Neural progenitor cell (in vitro differentiated cells): ENCODE measurements around the gene ABL2. TPM values are rescaled to one million over a fixed set of nuclear protein-coding genes. Genes with fewer than 3 reads are reported as not detected.
"Not testable (repeated sequence)": the region's sequence is repeated elsewhere in the genome, so short reads cannot be mapped to it uniquely, and the experiment has no call there.

Experiments used
- DNase-seq: peaks from one replicate; pipeline ENCODE4 v3.0.0-alpha.2; 2016; ENCODE audit warnings: low spot score
- H2AFZ ChIP-seq: fragments of 200-600 bp; sonication (generic); replicated peaks from 2 replicates; pipeline ENCODE4 v1.6.1; 2016; ENCODE audit warnings: antibody characterized with exemption
- H3F3A ChIP-seq: fragments of 200-600 bp; sonication (generic); 2 replicates; pipeline ENCODE4 v1.6.1; 2016; ENCODE audit warnings: antibody characterized with exemption, low read depth
- H3K27ac ChIP-seq: fragments of 200-600 bp; sonication (generic); 2 replicates; pipeline ENCODE4 v1.5.1; 2016; ENCODE audit warnings: mild to moderate bottlenecking
- H3K27me3 ChIP-seq: fragments of 200-600 bp; sonication (generic); 2 replicates; pipeline ENCODE4 v1.6.1; 2016; ENCODE audit warnings: mild to moderate bottlenecking, moderate library complexity
- H3K36me3 ChIP-seq: fragments of 200-600 bp; sonication (generic); 2 replicates; pipeline ENCODE4 v1.5.1; 2016
- H3K4me1 ChIP-seq: fragments of 200-600 bp; sonication (generic); 2 replicates; pipeline ENCODE4 v1.6.1; 2016; ENCODE audit warnings: mixed run types
- H3K4me2 ChIP-seq: fragments of 200-600 bp; sonication (generic); 2 replicates; pipeline ENCODE4 v1.6.1; 2016
- H3K4me3 ChIP-seq: fragments of 200-600 bp; sonication (generic); 2 replicates; pipeline ENCODE4 v1.5.1; 2016
- H3K79me2 ChIP-seq: fragments of 200-600 bp; sonication (generic); 2 replicates; pipeline ENCODE4 v1.6.1; 2016; ENCODE audit warnings: low read depth
- H3K9ac ChIP-seq: fragments of 200-600 bp; sonication (generic); 2 replicates; pipeline ENCODE4 v1.6.1; 2016
- H3K9me3 ChIP-seq: fragments of 200-600 bp; sonication (generic); 2 replicates; pipeline ENCODE4 v1.5.1; 2016; ENCODE audit warnings: low read depth
- H4K20me1 ChIP-seq: fragments of 200-600 bp; sonication (generic); 2 replicates; pipeline ENCODE4 v1.6.1; 2016; ENCODE audit warnings: low read depth
- H3K27ac Mint-ChIP-seq: 3 replicates; pipeline ENCODE4 v1.8.0; 2021; ENCODE audit warnings: mixed read lengths
- H3K27me3 Mint-ChIP-seq: 2 replicates; pipeline ENCODE4 v1.8.0; 2022; ENCODE audit warnings: low read depth, mild to moderate bottlenecking, inconsistent platforms, moderate library complexity, mixed read lengths; ENCODE audit not compliant: insufficient read depth
- H3K36me3 Mint-ChIP-seq: 3 replicates; pipeline ENCODE4 v1.8.0; 2021; ENCODE audit warnings: mixed read lengths
- H3K4me1 Mint-ChIP-seq: 3 replicates; pipeline ENCODE4 v1.8.0; 2021; ENCODE audit warnings: mixed read lengths
- H3K4me3 Mint-ChIP-seq: 3 replicates; pipeline ENCODE4 v1.8.0; 2021; ENCODE audit warnings: mild to moderate bottlenecking, moderate library complexity, mixed read lengths
- H3K9me3 Mint-ChIP-seq: 3 replicates; pipeline ENCODE4 v1.8.0; 2020; ENCODE audit warnings: mixed read lengths
- EZH2 ChIP-seq: fragments of 200-600 bp; sonication (generic); IDR thresholded peaks from 2 replicates; pipeline ENCODE4 v1.6.1; 2017; ENCODE audit warnings: antibody characterized with exemption, mild to moderate bottlenecking, moderate library complexity
- EZH2phosphoT487 ChIP-seq: fragments of 200-600 bp; sonication (generic); IDR thresholded peaks from 2 replicates; pipeline ENCODE4 v1.6.1; 2017; ENCODE audit warnings: antibody characterized with exemption
- total RNA-seq: library from RNA; depleted of rRNA; stranded (reverse); fragments of >200 nt; gene quantifications from 2 replicates; pipeline ENCODE4 v1.2.3, GENCODE V29; 2015; ENCODE audit warnings: low replicate concordance
- TF ChIP-seq, protein P1 (sequence below): fragments of 200-600 bp; sonication (generic); IDR thresholded peaks from 2 replicates; pipeline ENCODE4 v1.5.1; 2017; ENCODE audit warnings: antibody characterized with exemption, mild to moderate bottlenecking

The ABL2 gene
- total RNA-seq, 1 donor from 2014 or later: 17.9 TPM

DNA sequence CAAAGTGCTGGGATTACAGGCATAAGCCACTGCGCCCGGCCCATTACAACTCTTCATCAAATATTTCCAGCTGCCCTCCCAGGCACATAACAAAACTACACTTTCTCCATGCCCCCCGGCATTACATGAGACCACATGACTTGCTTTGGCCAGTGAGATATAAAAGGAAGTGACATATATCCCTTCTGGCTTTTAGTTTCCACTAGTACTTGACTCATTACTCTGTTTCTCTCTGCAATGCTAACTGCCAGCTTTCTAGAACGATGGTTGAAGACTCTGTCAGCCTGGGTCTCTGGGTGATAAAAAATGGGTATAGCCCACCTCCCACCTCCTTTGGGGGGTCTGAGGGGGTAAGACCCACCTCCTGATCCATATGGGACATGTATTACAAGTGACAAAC, 24.2 kb downstream of the ABL2 start:
- no peaks in the 10 kb centered on the region for H3K4me1 ChIP-seq
- H3K9me3 Mint-ChIP-seq: no peaks in the 10 kb centered on the region
- no peak for DNase-seq
- H3K4me3 ChIP-seq: no peak overlapping the region
- H3K27me3 ChIP-seq: no peaks in the 10 kb centered on the region
- TF ChIP-seq, protein P1, sequence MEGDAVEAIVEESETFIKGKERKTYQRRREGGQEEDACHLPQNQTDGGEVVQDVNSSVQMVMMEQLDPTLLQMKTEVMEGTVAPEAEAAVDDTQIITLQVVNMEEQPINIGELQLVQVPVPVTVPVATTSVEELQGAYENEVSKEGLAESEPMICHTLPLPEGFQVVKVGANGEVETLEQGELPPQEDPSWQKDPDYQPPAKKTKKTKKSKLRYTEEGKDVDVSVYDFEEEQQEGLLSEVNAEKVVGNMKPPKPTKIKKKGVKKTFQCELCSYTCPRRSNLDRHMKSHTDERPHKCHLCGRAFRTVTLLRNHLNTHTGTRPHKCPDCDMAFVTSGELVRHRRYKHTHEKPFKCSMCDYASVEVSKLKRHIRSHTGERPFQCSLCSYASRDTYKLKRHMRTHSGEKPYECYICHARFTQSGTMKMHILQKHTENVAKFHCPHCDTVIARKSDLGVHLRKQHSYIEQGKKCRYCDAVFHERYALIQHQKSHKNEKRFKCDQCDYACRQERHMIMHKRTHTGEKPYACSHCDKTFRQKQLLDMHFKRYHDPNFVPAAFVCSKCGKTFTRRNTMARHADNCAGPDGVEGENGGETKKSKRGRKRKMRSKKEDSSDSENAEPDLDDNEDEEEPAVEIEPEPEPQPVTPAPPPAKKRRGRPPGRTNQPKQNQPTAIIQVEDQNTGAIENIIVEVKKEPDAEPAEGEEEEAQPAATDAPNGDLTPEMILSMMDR: no peak
- TF ChIP-seq EZH2phosphoT487 (no peak), EZH2 (no peak)
- H3F3A ChIP-seq: no peaks in the 10 kb centered on the region
- no peak overlapping the region for H2AFZ ChIP-seq
- no peak overlapping the region for H3K4me3 Mint-ChIP-seq
- no peak overlapping the region for H3K27ac ChIP-seq
- peak overlapping the region; percentile 28 for H3K27ac Mint-ChIP-seq
- H3K27me3 Mint-ChIP-seq: peaks cover 2% of the 10 kb centered on the region
- H3K4me2 ChIP-seq: no peak overlapping the region
- H3K4me1 Mint-ChIP-seq: peaks cover 4% of the 10 kb centered on the region
- H3K9me3 ChIP-seq: no peaks in the 10 kb centered on the region
- H3K36me3 ChIP-seq: no peaks in the 10 kb centered on the region
- H3K79me2 ChIP-seq: peaks cover 74% of the 10 kb centered on the region
- peaks cover 27% of the 10 kb centered on the region for H4K20me1 ChIP-seq
- no peaks in the 10 kb centered on the region for H3K36me3 Mint-ChIP-seq
- no peak overlapping the region for H3K9ac ChIP-seq

DNA sequence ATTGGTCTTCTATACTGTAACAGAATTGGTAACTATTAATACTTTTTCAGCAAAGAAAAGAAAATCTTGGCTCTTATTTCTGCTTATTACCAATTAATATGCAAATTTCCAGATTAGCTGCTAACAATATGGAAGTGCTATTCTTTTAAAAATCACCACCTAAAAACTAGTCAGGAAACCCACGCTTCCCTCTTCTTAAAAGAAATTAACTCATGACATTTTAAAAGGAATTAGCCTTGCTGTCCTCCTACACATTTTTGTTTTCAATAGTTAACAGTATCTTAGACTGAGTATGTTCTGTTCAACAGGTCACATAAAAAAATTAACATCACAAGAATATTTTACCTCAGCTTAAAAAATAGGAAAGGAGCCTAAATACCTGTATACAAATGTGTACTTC, 27.3 kb downstream of the ABL2 start:
- Mint-ChIP-seq H3K4me1 (peaks cover 2% of the 10 kb centered on the region), H3K27me3 (peaks cover 2% of the 10 kb centered on the region), H3K4me3 (no peak overlapping the region), H3K36me3 (no peaks in the 10 kb centered on the region), H3K9me3 (no peaks in the 10 kb centered on the region), H3K27ac (no peak overlapping the region)
- Histone ChIP-seq H2AFZ (no peak overlapping the region), H3K27me3 (no peaks in the 10 kb centered on the region), H3K79me2 (peaks cover 91% of the 10 kb centered on the region), H3K4me2 (no peak overlapping the region), H3K9me3 (no peaks in the 10 kb centered on the region), H3K4me1 (no peaks in the 10 kb centered on the region), H3K27ac (no peak overlapping the region), H3K4me3 (no peak overlapping the region), H3K36me3 (no peaks in the 10 kb centered on the region), H3K9ac (no peak overlapping the region), H4K20me1 (peaks cover 28% of the 10 kb centered on the region), H3F3A (no peaks in the 10 kb centered on the region)
- TF ChIP-seq, protein P1: no peak
- TF ChIP-seq EZH2phosphoT487 (no peak), EZH2 (no peak)
- no peak for DNase-seq

DNA sequence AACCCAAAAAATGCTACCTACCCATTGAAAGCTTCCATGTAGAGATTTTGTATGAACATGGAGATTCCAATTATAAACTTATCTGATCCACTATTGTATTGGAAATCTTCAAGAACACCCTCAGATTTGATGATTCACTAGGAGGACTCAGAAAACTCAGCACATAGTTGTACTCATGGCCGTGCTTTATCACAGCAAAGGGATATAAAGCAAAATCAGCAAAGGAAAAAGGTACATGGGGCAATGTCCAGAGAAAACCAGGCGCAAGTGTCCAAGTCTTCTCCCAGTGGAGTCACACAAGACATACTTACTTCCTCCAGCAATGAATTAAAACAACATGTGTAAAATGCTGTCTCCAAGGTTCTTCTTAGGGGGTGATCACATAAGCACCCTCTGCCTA, 28.9 kb downstream of the ABL2 start:
- no peaks in the 10 kb centered on the region for H3K4me1 ChIP-seq
- no peak overlapping the region for H3K4me3 ChIP-seq
- H3K27me3 ChIP-seq: no peaks in the 10 kb centered on the region
- no peak overlapping the region for H2AFZ ChIP-seq
- H3K9me3 ChIP-seq: no peaks in the 10 kb centered on the region
- no peaks in the 10 kb centered on the region for H3F3A ChIP-seq
- peaks cover 23% of the 10 kb centered on the region for H4K20me1 ChIP-seq
- H3K36me3 Mint-ChIP-seq: peaks cover 2% of the 10 kb centered on the region
- peaks cover 88% of the 10 kb centered on the region for H3K79me2 ChIP-seq
- no peak overlapping the region for H3K27ac Mint-ChIP-seq
- DNase-seq: no peak
- no peaks in the 10 kb centered on the region for H3K9me3 Mint-ChIP-seq
- peaks cover 2% of the 10 kb centered on the region for H3K27me3 Mint-ChIP-seq
- no peak for TF ChIP-seq EZH2phosphoT487
- TF ChIP-seq EZH2: no peak
- no peaks in the 10 kb centered on the region for H3K4me1 Mint-ChIP-seq
- H3K4me2 ChIP-seq: no peak overlapping the region
- no peak overlapping the region for H3K9ac ChIP-seq
- no peaks in the 10 kb centered on the region for H3K36me3 ChIP-seq
- H3K27ac ChIP-seq: no peak overlapping the region
- H3K4me3 Mint-ChIP-seq: no peak overlapping the region

DNA sequence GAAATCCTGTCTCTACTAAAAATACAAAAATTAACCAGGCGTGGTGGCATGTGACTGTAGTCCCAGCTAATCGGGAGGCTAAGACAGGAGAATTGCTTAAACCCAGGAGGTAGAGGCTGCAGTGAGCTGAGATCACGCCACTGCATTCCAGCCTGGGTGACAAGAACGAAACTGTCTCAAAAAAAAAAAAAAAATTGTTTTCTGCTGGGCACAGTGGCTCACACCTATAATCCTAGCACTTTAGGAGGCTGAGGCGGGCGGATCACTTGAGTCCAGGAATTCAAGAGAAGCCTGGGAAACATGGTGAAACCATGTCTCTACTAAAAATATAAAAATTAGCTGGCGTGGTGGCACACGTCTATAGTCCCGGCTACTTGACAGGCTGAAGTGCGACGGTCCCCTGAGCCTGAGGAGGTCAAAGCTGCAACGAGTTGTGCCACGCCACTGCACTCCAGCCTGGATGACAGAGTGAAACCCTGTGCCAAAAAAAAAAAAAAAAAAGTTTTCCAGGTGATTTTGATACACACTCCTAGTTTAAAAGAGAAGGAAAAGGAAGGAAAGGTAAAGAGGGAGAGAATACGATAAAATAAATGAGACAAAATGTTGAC, 31.7 kb downstream of the ABL2 start:
- Histone ChIP-seq H3K9ac (no peak overlapping the region), H4K20me1 (peaks cover 24% of the 10 kb centered on the region), H3K4me3 (no peak overlapping the region), H2AFZ (no peak overlapping the region), H3K9me3 (no peaks in the 10 kb centered on the region), H3F3A (no peaks in the 10 kb centered on the region), H3K4me2 (no peak overlapping the region), H3K36me3 (no peaks in the 10 kb centered on the region), H3K79me2 (peaks cover 88% of the 10 kb centered on the region), H3K4me1 (no peaks in the 10 kb centered on the region), H3K27ac (no peak overlapping the region), H3K27me3 (no peaks in the 10 kb centered on the region)
- H3K36me3 Mint-ChIP-seq: peaks cover 2% of the 10 kb centered on the region
- no peaks in the 10 kb centered on the region for H3K9me3 Mint-ChIP-seq
- H3K27me3 Mint-ChIP-seq: peaks cover 2% of the 10 kb centered on the region
- H3K27ac Mint-ChIP-seq: no peak overlapping the region
- DNase-seq: no peak
- TF ChIP-seq EZH2 (no peak), EZH2phosphoT487 (no peak)
- TF ChIP-seq, protein P1: no peak
- H3K4me1 Mint-ChIP-seq: no peaks in the 10 kb centered on the region
- H3K4me3 Mint-ChIP-seq: no peak overlapping the region

DNA sequence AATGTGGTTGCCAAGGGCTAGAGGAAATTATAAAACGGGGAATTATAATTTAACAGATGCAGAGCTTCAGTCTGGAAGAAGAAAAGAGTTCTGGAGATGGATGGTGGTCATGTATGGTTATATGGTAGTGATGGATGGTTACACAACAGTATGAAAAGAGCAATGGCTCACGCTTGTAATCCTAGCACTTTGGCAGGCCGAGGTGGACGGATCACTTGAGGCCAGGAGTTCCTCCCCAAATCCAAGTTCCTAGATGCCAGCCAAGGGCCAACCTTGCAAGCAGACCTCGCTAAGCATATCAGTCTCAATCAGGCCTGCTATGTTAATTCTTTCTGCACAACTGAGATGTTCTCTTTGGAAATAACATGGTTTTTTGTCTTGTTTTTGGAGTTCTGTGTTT, 33.6 kb downstream of the ABL2 start:
- not testable (repeated sequence) for H2AFZ ChIP-seq, H3K27me3 ChIP-seq, H3K27me3 Mint-ChIP-seq, H3F3A ChIP-seq, H3K4me2 ChIP-seq, H3K9me3 ChIP-seq, H3K9me3 Mint-ChIP-seq, H3K27ac ChIP-seq, DNase-seq, H3K4me3 Mint-ChIP-seq, H3K36me3 ChIP-seq, H3K4me1 Mint-ChIP-seq, H3K9ac ChIP-seq, H3K27ac Mint-ChIP-seq, H3K4me3 ChIP-seq, H3K4me1 ChIP-seq, H3K36me3 Mint-ChIP-seq
- Histone ChIP-seq H4K20me1 (peaks cover 26% of the 10 kb centered on the region), H3K79me2 (peaks cover 87% of the 10 kb centered on the region)
